DOHH2 (cell line): ENCODE data around the gene C1QTNF8.

ENCODE experiments used
- H3F3A ChIP-seq: fragments of 200-600 bp; sonication (generic), shearing (Covaris generic); 2 replicates; pipeline ENCODE4 v1.6.0; 2016; ENCODE audit warnings: antibody characterized with exemption, mild to moderate bottlenecking; ENCODE audit not compliant: control insufficient read depth, insufficient read depth
- H3K27ac ChIP-seq: fragments of 200-600 bp; sonication (generic); 2 replicates; pipeline ENCODE4 v1.5.1; 2014; ENCODE audit warnings: low read depth, mild to moderate bottlenecking, low read length, moderate library complexity
- H3K27me3 ChIP-seq: fragments of 200-600 bp; sonication (generic); 2 replicates; pipeline ENCODE4 v1.6.1; 2014; ENCODE audit warnings: mild to moderate bottlenecking, low read length, mixed read lengths; ENCODE audit not compliant: control insufficient read depth
- H3K36me3 ChIP-seq: fragments of 200-600 bp; sonication (generic); 2 replicates; pipeline ENCODE4 v1.6.1; 2014; ENCODE audit warnings: mild to moderate bottlenecking, low read length, moderate library complexity, mixed read lengths; ENCODE audit not compliant: control insufficient read depth
- H3K4me1 ChIP-seq: fragments of 200-600 bp; sonication (generic); 2 replicates; pipeline ENCODE4 v1.6.1; 2014; ENCODE audit warnings: mild to moderate bottlenecking, low read length, mixed read lengths; ENCODE audit not compliant: control insufficient read depth
- H3K4me2 ChIP-seq: fragments of 200-600 bp; sonication (generic); 2 replicates; pipeline ENCODE4 v1.6.0; 2014; ENCODE audit warnings: mild to moderate bottlenecking, low read length, moderate library complexity
- H3K4me3 ChIP-seq: fragments of 200-600 bp; sonication (generic); 2 replicates; pipeline ENCODE4 v1.5.1; 2014; ENCODE audit warnings: mild to moderate bottlenecking, low read length, mixed read lengths
- H3K79me2 ChIP-seq: fragments of 200-600 bp; sonication (generic); 2 replicates; pipeline ENCODE4 v1.6.1; 2014; ENCODE audit warnings: mild to moderate bottlenecking, low read length, mixed read lengths; ENCODE audit not compliant: control insufficient read depth
- H3K9me2 ChIP-seq: fragments of 200-600 bp; sonication (generic); replicated peaks from 2 replicates; pipeline ENCODE4 v1.6.1; 2014; ENCODE audit warnings: mild to moderate bottlenecking, low read length, mixed read lengths; ENCODE audit not compliant: control insufficient read depth
- H3K9me3 ChIP-seq: fragments of 200-600 bp; sonication (generic); 2 replicates; pipeline ENCODE4 v1.6.1; 2014; ENCODE audit warnings: antibody characterized with exemption, low read length, mixed read lengths; ENCODE audit not compliant: control insufficient read depth, insufficient read depth
- H4K20me1 ChIP-seq: fragments of 200-600 bp; sonication (generic); 2 replicates; pipeline ENCODE4 v1.6.0; 2014; ENCODE audit warnings: low read depth, mild to moderate bottlenecking, antibody characterized with exemption, low read length, moderate library complexity; ENCODE audit not compliant: control insufficient read depth, insufficient read depth
- EZH2phosphoT487 ChIP-seq: fragments of 200-600 bp; sonication (generic); IDR thresholded peaks from 2 replicates; pipeline ENCODE4 v1.6.1; 2017; ENCODE audit warnings: borderline replicate concordance, mild to moderate bottlenecking, antibody characterized with exemption, low read length, moderate library complexity, mixed read lengths
- TF ChIP-seq, protein P1 (sequence below): fragments of 200-600 bp; sonication (generic); IDR thresholded peaks from one replicate; pipeline ENCODE4 v1.5.1; 2014; ENCODE audit warnings: antibody characterized with exemption, mild to moderate bottlenecking, low read depth, low read length; ENCODE audit not compliant: poor library complexity, severe bottlenecking

Gene C1QTNF8

DNA sequence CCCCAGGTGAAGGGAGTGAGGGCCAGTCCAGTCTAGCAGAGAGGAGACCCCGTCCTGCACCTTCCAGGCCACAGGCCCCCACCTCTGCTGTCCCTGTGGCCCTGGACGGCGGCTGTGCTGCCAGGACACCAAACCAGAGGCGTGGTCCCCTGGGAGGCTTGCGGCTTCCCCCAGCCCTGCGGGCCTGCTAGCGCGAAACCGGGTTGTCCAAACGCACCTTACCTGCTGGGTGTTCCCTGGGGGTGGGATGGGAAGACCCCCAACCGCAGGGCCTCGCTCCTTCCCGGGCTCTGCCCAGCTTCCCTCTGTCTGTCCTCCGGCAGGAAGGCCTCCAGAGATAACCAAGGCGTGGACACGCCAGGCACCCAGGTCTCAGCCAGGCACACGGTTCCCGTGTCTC lies 37.2 kb upstream of the C1QTNF8 start:
- Histone ChIP-seq H3F3A (no peaks in the 10 kb centered on the region), H3K36me3 (no peaks in the 10 kb centered on the region), H3K9me3 (no peaks in the 10 kb centered on the region), H3K27ac (no peak overlapping the region), H3K79me2 (no peaks in the 10 kb centered on the region), H4K20me1 (no peaks in the 10 kb centered on the region), H3K4me1 (no peaks in the 10 kb centered on the region), H3K9me2 (no peaks in the 10 kb centered on the region), H3K4me3 (no peak overlapping the region), H3K27me3 (no peaks in the 10 kb centered on the region), H3K4me2 (no peak overlapping the region)
- TF ChIP-seq, protein P1, sequence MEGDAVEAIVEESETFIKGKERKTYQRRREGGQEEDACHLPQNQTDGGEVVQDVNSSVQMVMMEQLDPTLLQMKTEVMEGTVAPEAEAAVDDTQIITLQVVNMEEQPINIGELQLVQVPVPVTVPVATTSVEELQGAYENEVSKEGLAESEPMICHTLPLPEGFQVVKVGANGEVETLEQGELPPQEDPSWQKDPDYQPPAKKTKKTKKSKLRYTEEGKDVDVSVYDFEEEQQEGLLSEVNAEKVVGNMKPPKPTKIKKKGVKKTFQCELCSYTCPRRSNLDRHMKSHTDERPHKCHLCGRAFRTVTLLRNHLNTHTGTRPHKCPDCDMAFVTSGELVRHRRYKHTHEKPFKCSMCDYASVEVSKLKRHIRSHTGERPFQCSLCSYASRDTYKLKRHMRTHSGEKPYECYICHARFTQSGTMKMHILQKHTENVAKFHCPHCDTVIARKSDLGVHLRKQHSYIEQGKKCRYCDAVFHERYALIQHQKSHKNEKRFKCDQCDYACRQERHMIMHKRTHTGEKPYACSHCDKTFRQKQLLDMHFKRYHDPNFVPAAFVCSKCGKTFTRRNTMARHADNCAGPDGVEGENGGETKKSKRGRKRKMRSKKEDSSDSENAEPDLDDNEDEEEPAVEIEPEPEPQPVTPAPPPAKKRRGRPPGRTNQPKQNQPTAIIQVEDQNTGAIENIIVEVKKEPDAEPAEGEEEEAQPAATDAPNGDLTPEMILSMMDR, result no peak
- no peak for TF ChIP-seq EZH2phosphoT487

- no peak overlapping the region for H3K4me2 ChIP-seq
- no peak for TF ChIP-seq EZH2phosphoT487
- TF ChIP-seq, protein P1, result no peak
- no peak overlapping the region for H3K27ac ChIP-seq
- H3K4me3 ChIP-seq, result no peak overlapping the region
- H3K4me1 ChIP-seq, result no peaks in the 10 kb centered on the region
- no peaks in the 10 kb centered on the region for H3F3A ChIP-seq
- H3K9me3 ChIP-seq, result no peaks in the 10 kb centered on the region
- H3K79me2 ChIP-seq, result no peaks in the 10 kb centered on the region
- no peaks in the 10 kb centered on the region for H3K27me3 ChIP-seq
- H3K9me2 ChIP-seq, result no peaks in the 10 kb centered on the region
- H3K36me3 ChIP-seq, result no peaks in the 10 kb centered on the region
- H4K20me1 ChIP-seq, result no peaks in the 10 kb centered on the region
Observed at GRCh38 chr16:1132431-1132830, 36.4 kb upstream of the C1QTNF8 start.

GRCh38 chr16:1131378-1131994 lies 35.4 kb upstream of the C1QTNF8 start:
- H4K20me1 ChIP-seq, result no peaks in the 10 kb centered on the region
- no peaks in the 10 kb centered on the region for H3K4me1 ChIP-seq
- no peaks in the 10 kb centered on the region for H3F3A ChIP-seq
- no peak overlapping the region for H3K27ac ChIP-seq
- no peaks in the 10 kb centered on the region for H3K9me2 ChIP-seq
- H3K9me3 ChIP-seq, result no peaks in the 10 kb centered on the region
- no peaks in the 10 kb centered on the region for H3K27me3 ChIP-seq
- no peak overlapping the region for H3K4me3 ChIP-seq
- no peak for TF ChIP-seq EZH2phosphoT487
- TF ChIP-seq, protein P1, result no peak
- no peaks in the 10 kb centered on the region for H3K79me2 ChIP-seq
- H3K4me2 ChIP-seq, result no peak overlapping the region
- H3K36me3 ChIP-seq, result no peaks in the 10 kb centered on the region
